GM23338 (cell line): ENCODE results near the gene TRPC4. TPM values are rescaled to one million over a fixed set of nuclear protein-coding genes. Genes with fewer than 3 reads are reported as not detected.

ENCODE experiments used
- ATAC-seq: fragments of 200-7000 bp; cut with Tn5 transposase; 3 replicates; pipeline ENCODE4 v1.9.1; 2020
- DNase-seq: peaks from one replicate; pipeline ENCODE4 v3.0.0-alpha.2; 2015; ENCODE audit warnings: low spot score
- H2AFZ ChIP-seq: fragments of 200-600 bp; sonication (generic); 2 replicates; pipeline ENCODE4 v1.8.0; 2016; ENCODE audit warnings: antibody characterized with exemption, mild to moderate bottlenecking, moderate library complexity
- H3F3A ChIP-seq: fragments of 200-600 bp; sonication (generic); replicated peaks from 2 replicates; pipeline ENCODE4 v1.8.0; 2017; ENCODE audit warnings: antibody characterized with exemption, mixed run types, low read depth
- H3K27ac ChIP-seq: fragments of 200-600 bp; sonication (generic); 2 replicates; pipeline ENCODE4 v1.6.1; 2016; ENCODE audit warnings: low read depth
- H3K27me3 ChIP-seq: fragments of 200-600 bp; sonication (generic); 2 replicates; pipeline ENCODE4 v1.8.0; 2016; ENCODE audit warnings: mild to moderate bottlenecking, mixed run types, moderate library complexity; ENCODE audit not compliant: insufficient read depth
- H3K36me3 ChIP-seq: fragments of 200-600 bp; sonication (generic); 2 replicates; pipeline ENCODE4 v1.8.0; 2016; ENCODE audit warnings: mild to moderate bottlenecking; ENCODE audit not compliant: insufficient read depth
- H3K4me1 ChIP-seq: fragments of 200-600 bp; sonication (generic); 2 replicates; pipeline ENCODE4 v1.8.0; 2016; ENCODE audit warnings: mild to moderate bottlenecking, moderate library complexity; ENCODE audit not compliant: insufficient read depth
- H3K4me2 ChIP-seq: fragments of 200-600 bp; sonication (generic); 2 replicates; pipeline ENCODE4 v1.7.1; 2017; ENCODE audit warnings: mixed run types
- H3K4me3 ChIP-seq: fragments of 200-600 bp; sonication (generic); 2 replicates; pipeline ENCODE4 v1.6.1; 2016; ENCODE audit warnings: mixed run types
- H3K79me2 ChIP-seq: fragments of 200-600 bp; sonication (generic); replicated peaks from 2 replicates; pipeline ENCODE4 v1.8.0; 2017; ENCODE audit warnings: mild to moderate bottlenecking; ENCODE audit not compliant: insufficient read depth
- H3K9me2 ChIP-seq: fragments of 200-600 bp; sonication (generic); 2 replicates; pipeline ENCODE4 v1.8.0; 2017; ENCODE audit not compliant: insufficient read depth
- H4K20me1 ChIP-seq: fragments of 200-600 bp; sonication (generic); replicated peaks from 2 replicates; pipeline ENCODE4 v1.8.0; 2017; ENCODE audit warnings: mild to moderate bottlenecking; ENCODE audit not compliant: insufficient read depth
- H3K27ac Mint-ChIP-seq: 2 replicates; pipeline ENCODE4 v1.8.0; 2020; ENCODE audit warnings: inconsistent platforms, mild to moderate bottlenecking, moderate library complexity, mixed read lengths
- H3K27me3 Mint-ChIP-seq: 3 replicates; pipeline ENCODE4 v1.8.0; 2022; ENCODE audit warnings: low read depth, mild to moderate bottlenecking, moderate library complexity, mixed read lengths, inconsistent platforms; ENCODE audit not compliant: insufficient read depth, poor library complexity
- H3K36me3 Mint-ChIP-seq: 3 replicates; pipeline ENCODE4 v1.8.0; 2021; ENCODE audit warnings: low read depth, mild to moderate bottlenecking, inconsistent platforms, moderate library complexity, mixed read lengths
- H3K4me1 Mint-ChIP-seq: 3 replicates; pipeline ENCODE4 v1.8.0; 2020; ENCODE audit warnings: mild to moderate bottlenecking, inconsistent platforms, mixed read lengths
- H3K4me3 Mint-ChIP-seq: 3 replicates; pipeline ENCODE4 v1.8.0; 2021; ENCODE audit warnings: moderate library complexity, mild to moderate bottlenecking, inconsistent platforms, mixed read lengths
- H3K9me3 Mint-ChIP-seq: 3 replicates; pipeline ENCODE4 v1.8.0; 2020; ENCODE audit warnings: moderate library complexity, mild to moderate bottlenecking, inconsistent platforms, mixed read lengths
- CREB1 ChIP-seq: fragments of 250-450 bp; sonication (Bioruptor Pico); IDR thresholded peaks from 2 replicates; pipeline ENCODE4 v1.5.0; 2020; ENCODE audit warnings: low read depth, mild to moderate bottlenecking, moderate library complexity
- EZH2 ChIP-seq: fragments of 200-600 bp; sonication (generic); IDR thresholded peaks from one replicate; pipeline ENCODE4 v1.8.0; 2017; ENCODE audit warnings: antibody characterized with exemption, mild to moderate bottlenecking, low read depth; ENCODE audit not compliant: unreplicated experiment
- EZH2phosphoT487 ChIP-seq: fragments of 200-600 bp; sonication (generic); IDR thresholded peaks from one replicate; pipeline ENCODE4 v1.8.1; 2018; ENCODE audit warnings: antibody characterized with exemption; ENCODE audit not compliant: unreplicated experiment
- JUNB ChIP-seq: IDR thresholded peaks from one replicate; pipeline ENCODE4 v1.6.1; 2016; ENCODE audit warnings: antibody characterized with exemption; ENCODE audit not compliant: unreplicated experiment
- NANOG ChIP-seq: IDR thresholded peaks from 2 replicates; pipeline ENCODE4 v1.6.1; 2016; ENCODE audit warnings: antibody characterized with exemption, borderline replicate concordance
- POLR2AphosphoS5 ChIP-seq: IDR thresholded peaks from 2 replicates; pipeline ENCODE4 v1.6.1; 2016; ENCODE audit warnings: antibody characterized with exemption, low read depth
- STAT1 ChIP-seq: IDR thresholded peaks from one replicate; pipeline ENCODE4 v1.6.1; 2016; ENCODE audit warnings: antibody characterized with exemption; ENCODE audit not compliant: unreplicated experiment
- ZNF114 ChIP-seq: fragments of 250-450 bp; sonication (Bioruptor Pico); IDR thresholded peaks from 2 replicates; pipeline ENCODE4 v1.5.0; 2020; ENCODE audit warnings: mild to moderate bottlenecking, moderate library complexity
- ZNF331 ChIP-seq: fragments of 250-450 bp; sonication (Bioruptor Pico); IDR thresholded peaks from 2 replicates; pipeline ENCODE4 v1.5.0; 2020; ENCODE audit warnings: low read depth, mild to moderate bottlenecking, moderate library complexity
- polyA plus RNA-seq: library from polyadenylated mRNA; unstranded; fragments of >200 nt; fragmentation: Nextera tagmentation; extraction: Ambion mirVana; gene quantifications from 2 replicates; pipeline ENCODE4 v1.2.1, GENCODE V29; 2016
- total RNA-seq: library from RNA; depleted of rRNA; stranded (reverse); fragments of >200 nt; shearing (Covaris generic); gene quantifications from 2 replicates; pipeline ENCODE4 v1.2.3, GENCODE V29; 2014
- TF ChIP-seq, protein P1 (sequence below): fragments of 250-450 bp; sonication (Bioruptor Pico); IDR thresholded peaks from 2 replicates; pipeline ENCODE4 v1.5.0; 2020; ENCODE audit warnings: mild to moderate bottlenecking, moderate library complexity
- TF ChIP-seq, protein P2 (sequence below): IDR thresholded peaks from one replicate; pipeline ENCODE4 v1.6.1; 2018; ENCODE audit warnings: antibody characterized with exemption; ENCODE audit not compliant: unreplicated experiment
- TF ChIP-seq, protein P3 (sequence below), 2 experiments: fragments of 200-600 bp in 1 of 2; sonication (generic) in 1 of 2; conservative IDR thresholded peaks; 2 replicates each; pipeline versions ENCODE4 v1.5.1 to v1.6.1; 2016 to 2017; ENCODE audit warnings: antibody characterized with exemption in 2 of 2, low read depth in 2 of 2, mild to moderate bottlenecking in 2 of 2, moderate library complexity in 1 of 2
- TF ChIP-seq, protein P4 (sequence below): IDR thresholded peaks from 2 replicates; pipeline ENCODE4 v1.6.1; 2016; ENCODE audit warnings: antibody characterized with exemption

Gene TRPC4
- total and polyA plus RNA-seq, 2 experiments from 2014 or later: 1.1 to 2.1 TPM

DNA sequence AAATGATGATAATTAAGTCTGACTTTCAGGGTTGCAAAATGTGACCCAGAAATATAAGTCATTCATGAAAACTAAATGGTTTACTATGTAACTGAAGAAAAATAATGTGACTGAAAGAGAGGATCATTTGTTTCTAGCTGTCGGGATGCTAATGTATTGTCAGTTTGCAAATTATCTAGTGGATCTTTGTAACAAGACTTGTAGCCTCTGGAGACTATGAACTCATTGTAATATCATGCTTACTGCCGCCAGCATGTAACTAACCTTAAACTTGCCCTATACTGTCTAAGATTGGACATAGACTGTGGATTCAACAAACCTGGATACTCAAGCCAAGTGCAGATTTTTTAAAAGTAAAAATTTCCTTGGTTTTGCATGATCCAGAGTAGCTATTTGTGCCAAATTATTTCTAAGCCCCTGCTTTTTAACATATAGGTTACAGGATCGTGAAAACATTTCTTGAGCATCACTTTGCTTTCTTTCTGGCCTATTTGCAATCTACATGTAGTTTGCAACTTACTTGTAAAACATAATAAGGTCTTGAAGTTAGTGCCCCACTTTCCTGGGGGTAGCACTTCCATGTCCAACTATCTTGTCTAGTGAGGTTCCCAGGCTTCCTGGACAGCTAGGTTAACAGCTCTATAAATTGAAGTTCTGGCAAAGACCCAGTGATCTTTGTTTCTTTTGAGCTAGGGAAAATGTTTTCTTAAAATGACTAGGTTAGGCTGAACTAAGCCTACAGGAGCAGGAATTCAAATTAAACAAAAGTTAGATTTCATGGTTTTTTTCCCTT lies 267.7 kb downstream of the TRPC4 start:
- H3K4me3 Mint-ChIP-seq: no peak overlapping the region
- ATAC-seq: no peak

More for the DNA sequence above, 267.7 kb downstream of the TRPC4 start:
- Mint-ChIP-seq H3K27me3 (peaks cover 1% of the 10 kb centered on the region), H3K4me1 (peaks cover 34% of the 10 kb centered on the region), H3K27ac (no peak overlapping the region), H3K36me3 (no peaks in the 10 kb centered on the region), H3K9me3 (no peaks in the 10 kb centered on the region; the same call in 1 of the 3 replicates)
- no peak overlapping the region; the same call in 1 of the 2 replicates for H2AFZ ChIP-seq
- peaks cover 24% of the 10 kb centered on the region for H3K4me1 ChIP-seq
- no peaks in the 10 kb centered on the region for H4K20me1 ChIP-seq
- DNase-seq: no peak
- H3K36me3 ChIP-seq: no peaks in the 10 kb centered on the region
- H3K79me2 ChIP-seq: no peaks in the 10 kb centered on the region
- H3K9me2 ChIP-seq: no peaks in the 10 kb centered on the region
- TF ChIP-seq, protein P1, sequence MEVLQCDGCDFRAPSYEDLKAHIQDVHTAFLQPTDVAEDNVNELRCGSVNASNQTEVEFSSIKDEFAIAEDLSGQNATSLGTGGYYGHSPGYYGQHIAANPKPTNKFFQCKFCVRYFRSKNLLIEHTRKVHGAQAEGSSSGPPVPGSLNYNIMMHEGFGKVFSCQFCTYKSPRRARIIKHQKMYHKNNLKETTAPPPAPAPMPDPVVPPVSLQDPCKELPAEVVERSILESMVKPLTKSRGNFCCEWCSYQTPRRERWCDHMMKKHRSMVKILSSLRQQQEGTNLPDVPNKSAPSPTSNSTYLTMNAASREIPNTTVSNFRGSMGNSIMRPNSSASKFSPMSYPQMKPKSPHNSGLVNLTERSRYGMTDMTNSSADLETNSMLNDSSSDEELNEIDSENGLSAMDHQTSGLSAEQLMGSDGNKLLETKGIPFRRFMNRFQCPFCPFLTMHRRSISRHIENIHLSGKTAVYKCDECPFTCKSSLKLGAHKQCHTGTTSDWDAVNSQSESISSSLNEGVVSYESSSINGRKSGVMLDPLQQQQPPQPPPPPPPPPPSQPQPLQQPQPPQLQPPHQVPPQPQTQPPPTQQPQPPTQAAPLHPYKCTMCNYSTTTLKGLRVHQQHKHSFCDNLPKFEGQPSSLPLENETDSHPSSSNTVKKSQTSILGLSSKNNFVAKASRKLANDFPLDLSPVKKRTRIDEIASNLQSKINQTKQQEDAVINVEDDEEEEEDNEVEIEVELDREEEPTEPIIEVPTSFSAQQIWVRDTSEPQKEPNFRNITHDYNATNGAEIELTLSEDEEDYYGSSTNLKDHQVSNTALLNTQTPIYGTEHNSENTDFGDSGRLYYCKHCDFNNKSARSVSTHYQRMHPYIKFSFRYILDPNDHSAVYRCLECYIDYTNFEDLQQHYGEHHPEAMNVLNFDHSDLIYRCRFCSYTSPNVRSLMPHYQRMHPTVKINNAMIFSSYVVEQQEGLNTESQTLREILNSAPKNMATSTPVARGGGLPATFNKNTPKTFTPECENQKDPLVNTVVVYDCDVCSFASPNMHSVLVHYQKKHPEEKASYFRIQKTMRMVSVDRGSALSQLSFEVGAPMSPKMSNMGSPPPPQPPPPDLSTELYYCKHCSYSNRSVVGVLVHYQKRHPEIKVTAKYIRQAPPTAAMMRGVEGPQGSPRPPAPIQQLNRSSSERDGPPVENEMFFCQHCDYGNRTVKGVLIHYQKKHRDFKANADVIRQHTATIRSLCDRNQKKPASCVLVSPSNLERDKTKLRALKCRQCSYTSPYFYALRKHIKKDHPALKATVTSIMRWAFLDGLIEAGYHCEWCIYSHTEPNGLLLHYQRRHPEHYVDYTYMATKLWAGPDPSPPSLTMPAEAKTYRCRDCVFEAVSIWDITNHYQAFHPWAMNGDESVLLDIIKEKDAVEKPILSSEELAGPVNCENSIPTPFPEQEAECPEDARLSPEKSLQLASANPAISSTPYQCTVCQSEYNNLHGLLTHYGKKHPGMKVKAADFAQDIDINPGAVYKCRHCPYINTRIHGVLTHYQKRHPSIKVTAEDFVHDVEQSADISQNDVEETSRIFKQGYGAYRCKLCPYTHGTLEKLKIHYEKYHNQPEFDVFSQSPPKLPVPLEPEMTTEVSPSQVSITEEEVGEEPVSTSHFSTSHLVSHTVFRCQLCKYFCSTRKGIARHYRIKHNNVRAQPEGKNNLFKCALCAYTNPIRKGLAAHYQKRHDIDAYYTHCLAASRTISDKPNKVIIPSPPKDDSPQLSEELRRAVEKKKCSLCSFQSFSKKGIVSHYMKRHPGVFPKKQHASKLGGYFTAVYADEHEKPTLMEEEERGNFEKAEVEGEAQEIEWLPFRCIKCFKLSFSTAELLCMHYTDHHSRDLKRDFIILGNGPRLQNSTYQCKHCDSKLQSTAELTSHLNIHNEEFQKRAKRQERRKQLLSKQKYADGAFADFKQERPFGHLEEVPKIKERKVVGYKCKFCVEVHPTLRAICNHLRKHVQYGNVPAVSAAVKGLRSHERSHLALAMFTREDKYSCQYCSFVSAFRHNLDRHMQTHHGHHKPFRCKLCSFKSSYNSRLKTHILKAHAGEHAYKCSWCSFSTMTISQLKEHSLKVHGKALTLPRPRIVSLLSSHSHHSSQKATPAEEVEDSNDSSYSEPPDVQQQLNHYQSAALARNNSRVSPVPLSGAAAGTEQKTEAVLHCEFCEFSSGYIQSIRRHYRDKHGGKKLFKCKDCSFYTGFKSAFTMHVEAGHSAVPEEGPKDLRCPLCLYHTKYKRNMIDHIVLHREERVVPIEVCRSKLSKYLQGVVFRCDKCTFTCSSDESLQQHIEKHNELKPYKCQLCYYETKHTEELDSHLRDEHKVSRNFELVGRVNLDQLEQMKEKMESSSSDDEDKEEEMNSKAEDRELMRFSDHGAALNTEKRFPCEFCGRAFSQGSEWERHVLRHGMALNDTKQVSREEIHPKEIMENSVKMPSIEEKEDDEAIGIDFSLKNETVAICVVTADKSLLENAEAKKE (CRISPR knock-in tag): no peak
- no peak for TF ChIP-seq STAT1
- TF ChIP-seq CREB1: no peak
- TF ChIP-seq, protein P2, sequence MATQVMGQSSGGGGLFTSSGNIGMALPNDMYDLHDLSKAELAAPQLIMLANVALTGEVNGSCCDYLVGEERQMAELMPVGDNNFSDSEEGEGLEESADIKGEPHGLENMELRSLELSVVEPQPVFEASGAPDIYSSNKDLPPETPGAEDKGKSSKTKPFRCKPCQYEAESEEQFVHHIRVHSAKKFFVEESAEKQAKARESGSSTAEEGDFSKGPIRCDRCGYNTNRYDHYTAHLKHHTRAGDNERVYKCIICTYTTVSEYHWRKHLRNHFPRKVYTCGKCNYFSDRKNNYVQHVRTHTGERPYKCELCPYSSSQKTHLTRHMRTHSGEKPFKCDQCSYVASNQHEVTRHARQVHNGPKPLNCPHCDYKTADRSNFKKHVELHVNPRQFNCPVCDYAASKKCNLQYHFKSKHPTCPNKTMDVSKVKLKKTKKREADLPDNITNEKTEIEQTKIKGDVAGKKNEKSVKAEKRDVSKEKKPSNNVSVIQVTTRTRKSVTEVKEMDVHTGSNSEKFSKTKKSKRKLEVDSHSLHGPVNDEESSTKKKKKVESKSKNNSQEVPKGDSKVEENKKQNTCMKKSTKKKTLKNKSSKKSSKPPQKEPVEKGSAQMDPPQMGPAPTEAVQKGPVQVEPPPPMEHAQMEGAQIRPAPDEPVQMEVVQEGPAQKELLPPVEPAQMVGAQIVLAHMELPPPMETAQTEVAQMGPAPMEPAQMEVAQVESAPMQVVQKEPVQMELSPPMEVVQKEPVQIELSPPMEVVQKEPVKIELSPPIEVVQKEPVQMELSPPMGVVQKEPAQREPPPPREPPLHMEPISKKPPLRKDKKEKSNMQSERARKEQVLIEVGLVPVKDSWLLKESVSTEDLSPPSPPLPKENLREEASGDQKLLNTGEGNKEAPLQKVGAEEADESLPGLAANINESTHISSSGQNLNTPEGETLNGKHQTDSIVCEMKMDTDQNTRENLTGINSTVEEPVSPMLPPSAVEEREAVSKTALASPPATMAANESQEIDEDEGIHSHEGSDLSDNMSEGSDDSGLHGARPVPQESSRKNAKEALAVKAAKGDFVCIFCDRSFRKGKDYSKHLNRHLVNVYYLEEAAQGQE: no peak
- TF ChIP-seq, protein P3, sequence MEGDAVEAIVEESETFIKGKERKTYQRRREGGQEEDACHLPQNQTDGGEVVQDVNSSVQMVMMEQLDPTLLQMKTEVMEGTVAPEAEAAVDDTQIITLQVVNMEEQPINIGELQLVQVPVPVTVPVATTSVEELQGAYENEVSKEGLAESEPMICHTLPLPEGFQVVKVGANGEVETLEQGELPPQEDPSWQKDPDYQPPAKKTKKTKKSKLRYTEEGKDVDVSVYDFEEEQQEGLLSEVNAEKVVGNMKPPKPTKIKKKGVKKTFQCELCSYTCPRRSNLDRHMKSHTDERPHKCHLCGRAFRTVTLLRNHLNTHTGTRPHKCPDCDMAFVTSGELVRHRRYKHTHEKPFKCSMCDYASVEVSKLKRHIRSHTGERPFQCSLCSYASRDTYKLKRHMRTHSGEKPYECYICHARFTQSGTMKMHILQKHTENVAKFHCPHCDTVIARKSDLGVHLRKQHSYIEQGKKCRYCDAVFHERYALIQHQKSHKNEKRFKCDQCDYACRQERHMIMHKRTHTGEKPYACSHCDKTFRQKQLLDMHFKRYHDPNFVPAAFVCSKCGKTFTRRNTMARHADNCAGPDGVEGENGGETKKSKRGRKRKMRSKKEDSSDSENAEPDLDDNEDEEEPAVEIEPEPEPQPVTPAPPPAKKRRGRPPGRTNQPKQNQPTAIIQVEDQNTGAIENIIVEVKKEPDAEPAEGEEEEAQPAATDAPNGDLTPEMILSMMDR (conservative IDR thresholded peaks at IDR 0.05; ENCODE audit: low read depth in 2 of 2): no peak
- no peak for TF ChIP-seq EZH2
- TF ChIP-seq JUNB: no peak
- no peak for TF ChIP-seq EZH2phosphoT487
- no peak for TF ChIP-seq ZNF331 (CRISPR knock-in tag)
- TF ChIP-seq, protein P4, sequence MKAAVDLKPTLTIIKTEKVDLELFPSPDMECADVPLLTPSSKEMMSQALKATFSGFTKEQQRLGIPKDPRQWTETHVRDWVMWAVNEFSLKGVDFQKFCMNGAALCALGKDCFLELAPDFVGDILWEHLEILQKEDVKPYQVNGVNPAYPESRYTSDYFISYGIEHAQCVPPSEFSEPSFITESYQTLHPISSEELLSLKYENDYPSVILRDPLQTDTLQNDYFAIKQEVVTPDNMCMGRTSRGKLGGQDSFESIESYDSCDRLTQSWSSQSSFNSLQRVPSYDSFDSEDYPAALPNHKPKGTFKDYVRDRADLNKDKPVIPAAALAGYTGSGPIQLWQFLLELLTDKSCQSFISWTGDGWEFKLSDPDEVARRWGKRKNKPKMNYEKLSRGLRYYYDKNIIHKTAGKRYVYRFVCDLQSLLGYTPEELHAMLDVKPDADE: no peak
- TF ChIP-seq POLR2AphosphoS5: no peak
- TF ChIP-seq NANOG: no peak
- no peak for TF ChIP-seq ZNF114 (CRISPR knock-in tag)
- H3K27me3 ChIP-seq: no peaks in the 10 kb centered on the region
- H3K27ac ChIP-seq: no peak overlapping the region
- H3F3A ChIP-seq: no peaks in the 10 kb centered on the region
- no peak overlapping the region for H3K4me2 ChIP-seq
- H3K4me3 ChIP-seq: no peak overlapping the region
